GM18520 (cell line): Measurements from ENCODE around the gene PSEN1.

Experiments
- ATAC-seq: cut with Tn5 transposase; IDR thresholded peaks from one replicate; pipeline ENCODE4 v1.9.1; 2021; ENCODE audit not compliant: unreplicated experiment

Gene PSEN1

DNA sequence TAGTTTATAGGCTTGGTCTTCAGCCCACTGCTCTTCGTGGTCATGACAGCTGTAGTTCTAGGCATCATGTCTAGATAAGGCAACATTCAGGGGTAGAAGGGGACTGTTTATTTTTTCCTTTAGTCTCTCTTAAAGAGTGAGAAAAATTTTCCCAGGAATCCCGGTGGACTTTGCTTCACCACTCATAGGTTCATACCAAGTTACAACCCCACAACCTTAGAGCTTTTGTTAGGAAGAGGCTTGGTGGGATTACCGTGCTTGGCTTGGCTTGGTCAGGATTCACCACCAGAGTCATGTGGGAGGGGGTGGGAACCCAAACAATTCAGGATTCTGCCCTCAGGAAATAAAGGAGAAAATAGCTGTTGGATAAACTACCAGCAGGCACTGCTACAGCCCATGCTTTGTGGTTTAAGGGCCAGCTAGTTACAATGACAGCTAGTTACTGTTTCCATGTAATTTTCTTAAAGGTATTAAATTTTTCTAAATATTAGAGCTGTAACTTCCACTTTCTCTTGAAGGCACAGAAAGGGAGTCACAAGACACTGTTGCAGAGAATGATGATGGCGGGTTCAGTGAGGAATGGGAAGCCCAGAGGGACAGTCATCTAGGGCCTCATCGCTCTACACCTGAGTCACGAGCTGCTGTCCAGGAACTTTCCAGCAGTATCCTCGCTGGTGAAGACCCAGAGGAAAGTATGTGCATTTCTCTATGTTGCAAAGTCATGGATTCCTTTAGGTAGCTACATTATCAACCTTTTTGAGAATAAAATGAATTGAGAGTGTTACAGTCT lies 75.1 kb downstream of the PSEN1 start:
- ATAC-seq, result no peak

- ATAC-seq, result no peak
Observed at GRCh38 chr14:73216030-73216429, 79.7 kb downstream of the PSEN1 start.

DNA sequence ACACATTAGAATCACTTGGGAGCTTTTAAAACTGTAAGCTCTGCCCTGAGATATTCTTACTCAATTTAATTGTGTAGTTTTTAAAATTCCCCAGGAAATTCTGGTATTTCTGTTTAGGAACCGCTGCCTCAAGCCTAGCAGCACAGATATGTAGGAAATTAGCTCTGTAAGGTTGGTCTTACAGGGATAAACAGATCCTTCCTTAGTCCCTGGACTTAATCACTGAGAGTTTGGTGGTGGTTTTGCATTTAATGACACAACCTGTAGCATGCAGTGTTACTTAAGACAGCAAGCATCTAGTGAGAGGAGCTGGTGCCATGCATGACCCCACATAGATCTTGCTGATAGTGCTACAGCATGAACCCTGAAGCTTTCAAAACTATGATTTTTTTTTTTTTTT lies 81.1 kb downstream of the PSEN1 start:
- ATAC-seq, result no peak

DNA sequence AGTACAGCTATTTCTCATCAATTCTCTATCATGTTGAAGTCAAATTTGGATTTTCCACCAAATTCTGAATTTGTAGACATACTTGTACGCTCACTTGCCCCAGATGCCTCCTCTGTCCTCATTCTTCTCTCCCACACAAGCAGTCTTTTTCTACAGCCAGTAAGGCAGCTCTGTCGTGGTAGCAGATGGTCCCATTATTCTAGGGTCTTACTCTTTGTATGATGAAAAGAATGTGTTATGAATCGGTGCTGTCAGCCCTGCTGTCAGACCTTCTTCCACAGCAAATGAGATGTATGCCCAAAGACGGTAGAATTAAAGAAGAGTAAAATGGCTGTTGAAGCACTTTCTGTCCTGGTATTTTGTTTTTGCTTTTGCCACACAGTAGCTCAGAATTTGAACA lies 83.8 kb downstream of the PSEN1 start:
- no peak for ATAC-seq

- no peak for ATAC-seq
Observed at GRCh38 chr14:73220634-73221033, 84.3 kb downstream of the PSEN1 start.

DNA sequence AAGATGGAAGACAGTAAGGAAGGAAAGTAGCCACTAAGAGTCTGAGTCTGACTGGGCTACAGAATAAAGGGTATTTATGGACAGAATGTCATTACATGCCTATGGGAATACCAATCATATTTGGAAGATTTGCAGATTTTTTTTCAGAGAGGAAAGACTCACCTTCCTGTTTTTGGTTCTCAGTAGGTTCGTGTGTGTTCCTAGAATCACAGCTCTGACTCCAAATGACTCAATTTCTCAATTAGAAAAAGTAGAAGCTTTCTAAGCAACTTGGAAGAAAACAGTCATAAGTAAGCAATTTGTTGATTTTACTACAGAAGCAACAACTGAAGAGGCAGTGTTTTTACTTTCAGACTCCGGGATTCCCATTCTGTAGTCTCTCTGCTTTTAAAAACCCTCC lies 85.6 kb downstream of the PSEN1 start:
- ATAC-seq, result no peak

DNA sequence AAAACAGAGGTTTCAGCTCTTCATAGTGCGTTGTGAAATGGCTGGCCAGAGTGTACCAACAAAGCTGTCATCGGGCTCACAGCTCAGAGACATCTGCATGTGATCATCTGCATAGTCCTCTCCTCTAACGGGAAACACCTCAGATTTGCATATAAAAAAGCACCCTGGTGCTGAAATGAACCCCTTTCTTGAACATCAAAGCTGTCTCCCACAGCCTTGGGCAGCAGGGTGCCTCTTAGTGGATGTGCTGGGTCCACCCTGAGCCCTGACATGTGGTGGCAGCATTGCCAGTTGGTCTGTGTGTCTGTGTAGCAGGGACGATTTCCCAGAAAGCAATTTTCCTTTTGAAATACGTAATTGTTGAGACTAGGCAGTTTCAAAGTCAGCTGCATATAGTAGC lies 86.7 kb downstream of the PSEN1 start:
- ATAC-seq, result peak; percentile 59

GRCh38 chr14:73225496-73225895 lies 89.2 kb downstream of the PSEN1 start:
- no peak for ATAC-seq

DNA sequence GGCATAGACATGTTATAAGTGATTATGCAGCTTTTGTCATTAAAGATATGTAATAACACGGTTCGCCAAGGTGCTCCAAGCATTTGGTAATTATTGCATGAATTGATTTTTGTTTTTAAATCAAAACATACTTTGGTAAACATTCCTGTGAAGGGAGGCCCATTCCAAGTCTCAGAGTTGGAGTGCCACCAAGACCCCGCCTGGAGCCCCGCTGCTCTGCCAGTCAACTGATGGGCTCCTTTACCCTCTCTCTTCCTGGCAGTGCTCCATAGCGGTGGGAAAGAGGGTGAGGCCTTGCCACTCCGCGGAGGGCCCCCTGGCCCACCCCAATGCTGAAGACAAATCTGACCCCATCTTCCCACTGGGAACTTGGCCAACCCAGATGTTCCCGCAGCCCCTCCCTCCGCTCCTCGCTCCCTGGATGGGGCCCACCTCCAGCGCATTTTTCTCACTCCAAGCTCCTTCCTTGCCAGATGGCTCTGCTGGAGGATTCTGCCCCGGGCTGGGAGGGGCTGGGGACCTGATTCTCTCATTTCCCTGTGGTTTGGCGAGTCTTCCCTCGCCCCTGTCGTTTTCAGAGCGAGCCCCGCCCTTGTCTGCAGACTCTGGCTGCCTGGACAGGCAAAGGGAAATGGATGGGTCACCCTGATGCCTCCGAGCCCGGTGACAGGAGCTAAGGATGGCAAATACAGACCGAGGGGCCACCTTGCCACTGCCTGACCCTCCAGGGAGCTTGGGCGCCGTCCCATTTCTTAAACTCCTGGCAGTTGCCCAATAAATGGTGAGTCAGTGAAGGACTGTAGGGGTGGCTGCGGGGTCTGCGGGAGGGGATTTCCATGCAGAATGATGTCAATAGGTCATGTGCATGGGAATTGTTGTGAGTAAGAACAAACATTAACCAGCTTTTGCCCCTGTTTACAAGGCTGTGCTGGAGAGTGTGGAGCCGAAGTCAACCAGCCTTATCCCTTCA lies 91.8 kb downstream of the PSEN1 start:
- no peak for ATAC-seq

- ATAC-seq, result no peak
Observed at GRCh38 chr14:73230051-73230450, 93.7 kb downstream of the PSEN1 start.

DNA sequence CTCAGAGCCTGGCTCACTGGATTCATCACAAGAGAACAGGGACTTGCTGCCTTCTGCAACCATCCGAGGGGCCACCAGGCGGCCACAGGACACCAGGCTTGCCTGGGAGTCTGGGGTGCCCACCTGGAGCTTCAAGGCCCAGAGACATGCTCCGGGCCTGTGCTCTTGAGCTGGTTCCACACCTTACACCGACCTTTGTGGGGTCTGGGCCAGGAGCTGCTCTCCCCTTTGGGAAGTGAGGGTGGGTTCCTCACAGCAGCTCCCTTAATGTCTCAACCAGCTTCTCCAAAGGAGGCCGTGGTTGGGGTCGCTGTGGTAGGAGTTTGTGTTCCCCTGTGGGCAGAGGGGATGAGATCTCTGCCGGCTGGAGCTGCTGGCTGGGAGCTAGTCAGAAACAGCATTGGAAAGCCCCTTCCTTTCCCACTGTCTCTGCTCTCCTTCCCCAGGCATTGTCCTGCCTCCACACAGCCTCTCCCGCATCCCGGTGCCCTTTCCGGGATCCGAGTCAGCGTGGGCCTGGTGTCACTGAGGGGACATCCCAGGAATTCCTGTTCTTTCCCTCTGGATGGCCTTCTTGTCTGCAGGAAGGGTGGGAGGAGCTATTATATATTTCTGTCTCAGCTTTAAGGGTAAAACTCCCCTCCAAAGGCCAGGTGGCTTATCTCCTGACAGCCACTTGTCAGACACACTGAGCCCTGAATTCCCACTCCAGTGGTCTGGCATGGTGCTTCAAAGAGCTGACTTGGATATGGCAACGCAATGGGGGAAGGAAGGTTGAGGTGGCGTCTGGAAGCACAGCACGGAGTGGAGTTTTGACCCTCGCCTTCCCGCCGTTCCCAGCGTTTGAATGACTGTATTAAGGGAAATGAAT lies 95.9 kb downstream of the PSEN1 start:
- ATAC-seq, result no peak

GRCh38 chr14:73232984-73233383 lies 96.7 kb downstream of the PSEN1 start:
- ATAC-seq, result no peak

GRCh38 chr14:73233564-73233963 lies 97.3 kb downstream of the PSEN1 start:
- ATAC-seq, result no peak

DNA sequence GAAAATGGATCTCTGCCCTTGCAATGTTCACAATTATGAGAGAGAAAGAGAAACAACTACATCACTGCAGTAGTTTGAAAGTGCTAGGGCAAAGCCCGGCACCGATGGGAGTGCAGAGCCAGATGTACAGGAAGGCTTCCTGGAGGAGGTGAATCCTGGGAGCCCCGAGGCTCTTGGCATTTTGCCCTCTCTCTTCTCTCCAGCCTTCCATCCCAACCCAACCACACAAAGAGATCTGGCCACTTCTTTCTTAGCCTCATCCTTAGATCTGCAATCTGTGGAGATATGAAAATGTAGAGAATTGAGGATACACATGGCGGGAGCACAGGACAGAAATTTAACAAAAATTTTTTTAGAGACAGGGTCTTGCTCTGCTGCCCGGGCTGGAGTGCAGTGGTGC lies 97.7 kb downstream of the PSEN1 start:
- no peak for ATAC-seq

- ATAC-seq, result no peak
Observed at GRCh38 chr14:73234586-73235394, 98.5 kb downstream of the PSEN1 start.

- no peak for ATAC-seq
Observed at GRCh38 chr14:73235531-73236155, 99.3 kb downstream of the PSEN1 start.

DNA sequence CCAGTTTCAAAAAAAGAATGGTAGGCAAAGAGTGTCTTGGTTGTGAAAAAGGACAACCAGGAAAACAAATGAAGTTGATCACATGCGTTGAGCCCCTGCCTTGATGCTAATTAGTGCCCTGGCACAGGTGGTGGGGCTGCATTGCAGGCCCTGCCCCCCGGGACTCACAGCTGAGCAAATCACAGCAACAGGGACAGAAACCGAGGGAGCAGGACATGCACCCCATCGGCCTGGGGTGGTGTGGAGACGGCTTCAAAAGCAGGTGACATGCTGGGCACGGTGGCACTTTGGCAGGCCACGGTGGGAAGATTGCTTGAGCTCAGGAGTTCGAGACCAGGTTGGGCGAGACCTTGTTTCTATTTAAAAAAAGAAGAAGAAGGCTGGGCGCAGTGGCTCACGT lies 99.8 kb downstream of the PSEN1 start:
- ATAC-seq, result no peak

DNA sequence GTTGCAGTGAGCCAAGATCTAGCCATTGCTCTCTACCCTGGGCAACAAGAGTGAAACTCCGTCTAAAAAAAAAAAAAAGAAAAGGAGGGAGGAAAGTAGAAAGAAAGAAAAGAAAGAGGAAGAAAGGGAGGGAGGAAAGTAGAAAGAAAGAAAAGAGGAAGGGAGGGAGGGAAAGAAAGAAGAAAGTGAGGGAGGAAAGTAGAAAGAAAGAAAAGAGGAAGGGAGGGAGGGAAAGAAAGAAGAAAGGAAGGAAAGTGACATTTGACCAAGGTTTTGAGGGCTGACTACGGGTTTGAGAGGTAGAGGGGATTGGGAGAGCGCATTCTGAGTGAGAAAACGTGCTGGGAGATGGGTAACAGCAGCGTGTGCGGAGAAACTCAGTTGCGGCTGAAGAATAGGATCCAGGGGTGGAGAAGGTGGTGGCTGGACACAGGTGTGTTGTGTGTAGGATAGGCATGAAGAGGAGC lies 100.5 kb downstream of the PSEN1 start:
- ATAC-seq, result no peak

- no peak for ATAC-seq
Observed at GRCh38 chr14:73237219-73237785, 101.0 kb downstream of the PSEN1 start, which contains the start of gene PAPLN. Gene PAPLN (plus strand): TSS chr14:73237506. CDS start chr14:73239779, 2,273 bp downstream.
